Subcutaneous adipose tissue (tissue), 4 donors: Measurements from ENCODE around the gene CENPO. TPM values are rescaled to one million over a fixed set of nuclear protein-coding genes. Genes with fewer than 3 reads are reported as not detected.

Experiments used
- CTCF ChIP-seq: fragments of 450-650 bp; IDR thresholded peaks from one replicate; pipeline ENCODE4 v1.5.1; 2016; ENCODE audit warnings: low read depth, mild to moderate bottlenecking, control low read depth, antibody characterized with exemption, moderate library complexity
- total RNA-seq, 4 donors: library from RNA; depleted of rRNA; stranded (reverse); fragments of >200 nt; gene quantifications; one replicate each; pipeline ENCODE4 v1.1.0, GENCODE V29; 2016

The CENPO gene
- total RNA-seq, 4 donors from 2014 or later: 3.1 to 6.3 (median 4.7) TPM

- TF ChIP-seq CTCF: no peak
These were observed 4.4 kb upstream of the CENPO start for GRCh38 chr2:24788816-24789215.

GRCh38 chr2:24791452-24791851 is 1.8 kb upstream of the CENPO start:
- no peak for TF ChIP-seq CTCF

- TF ChIP-seq CTCF: no peak
These were observed 717 bp upstream of the CENPO start for GRCh38 chr2:24792542-24792873.

- no peak for TF ChIP-seq CTCF
These were observed 673 bp downstream of the CENPO start for GRCh38 chr2:24793761-24794435.

GRCh38 chr2:24797644-24798043 is 4.4 kb downstream of the CENPO start:
- no peak for TF ChIP-seq CTCF

- TF ChIP-seq CTCF: no peak
These were observed 13.4 kb downstream of the CENPO start for GRCh38 chr2:24806661-24807036.

GRCh38 chr2:24809316-24810007 is 16.2 kb downstream of the CENPO start:
- no peak for TF ChIP-seq CTCF
